ENCODE measurements around the gene CCDC34. TPM values are rescaled to one million over a fixed set of nuclear protein-coding genes. Genes with fewer than 3 reads are reported as not detected.

Gene CCDC34
- total and polyA plus RNA-seq, 2 experiments from 2014 or later: 10.1 to 56.0 TPM

GRCh38 chr11:27396259-27396839 is 33.3 kb upstream of the CCDC34 start (continued):
- TF ChIP-seq ZNF462 (CRISPR knock-in tag; IDR thresholded peaks at IDR 0.05) (no peak), ETS1 (IDR thresholded peaks at IDR 0.05) (no peak), STAT1 (IDR thresholded peaks at IDR 0.05; ENCODE audit: unreplicated experiment) (no peak), REST (IDR thresholded peaks at IDR 0.05; ENCODE audit: unreplicated experiment) (no peak), JUNB (IDR thresholded peaks at IDR 0.05; ENCODE audit: unreplicated experiment) (no peak), EZH2phosphoT487 (IDR thresholded peaks at IDR 0.05; ENCODE audit: unreplicated experiment) (no peak), ZNF114 (CRISPR knock-in tag; IDR thresholded peaks at IDR 0.05) (no peak)

Data from GM23338 (cell line).